Measurements from ENCODE around the gene FCAR.
"Not testable (repeated sequence)": the region's sequence is repeated elsewhere in the genome, so short reads cannot be mapped to it uniquely, and the experiment has no call there.

FCAR gene

GRCh38 chr19:54893406-54893805, 19.4 kb downstream of the FCAR start:
- no peak for DNase-seq (ENCODE audit: low read depth in 3 of 3, low spot score in 1 of 3)

DNA sequence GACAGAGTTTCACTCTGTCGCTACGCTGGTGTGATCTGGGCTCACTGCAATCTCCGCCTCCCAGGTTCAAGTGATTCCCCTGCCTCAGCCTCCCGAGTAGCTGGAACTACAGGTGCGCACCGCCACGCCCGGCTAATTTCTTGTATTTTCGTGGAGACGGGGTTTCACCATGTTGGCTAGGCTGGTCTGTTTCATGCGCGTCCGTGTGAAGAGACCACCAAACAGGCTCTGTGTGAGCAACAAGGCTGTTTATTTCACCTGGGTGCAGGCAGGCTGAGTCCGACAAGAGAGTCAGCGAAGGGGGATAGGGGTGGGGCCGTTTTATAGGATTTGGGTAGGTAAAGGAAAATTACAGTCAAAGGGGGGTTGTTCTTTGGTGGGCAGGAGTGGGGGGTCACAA, 20.1 kb downstream of the FCAR start:
- DNase-seq (ENCODE audit: low read depth in 3 of 3, low spot score in 1 of 3) = not testable (repeated sequence)

DNA sequence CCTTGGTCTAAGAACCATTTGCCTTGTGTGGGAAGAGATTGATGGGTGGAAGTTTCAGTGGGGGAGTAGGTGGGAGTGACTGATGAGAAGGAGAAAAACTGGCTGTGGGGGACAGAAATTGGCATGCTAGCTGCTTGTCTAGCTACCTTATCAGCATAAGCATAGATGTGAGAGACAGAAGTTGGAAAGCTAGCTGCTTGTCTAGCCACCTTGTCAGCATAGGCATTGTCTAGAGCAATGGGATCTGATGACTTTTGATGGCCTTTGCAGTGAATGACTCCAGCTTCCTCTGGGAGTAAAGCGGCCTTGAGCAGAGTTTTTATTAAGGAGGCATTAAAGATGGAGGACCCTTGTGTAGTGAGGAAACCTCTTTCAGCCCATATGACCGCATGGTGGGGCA, 22.0 kb downstream of the FCAR start:
- DNase-seq (ENCODE audit: low read depth in 3 of 3, low spot score in 1 of 3) = no peak

DNA sequence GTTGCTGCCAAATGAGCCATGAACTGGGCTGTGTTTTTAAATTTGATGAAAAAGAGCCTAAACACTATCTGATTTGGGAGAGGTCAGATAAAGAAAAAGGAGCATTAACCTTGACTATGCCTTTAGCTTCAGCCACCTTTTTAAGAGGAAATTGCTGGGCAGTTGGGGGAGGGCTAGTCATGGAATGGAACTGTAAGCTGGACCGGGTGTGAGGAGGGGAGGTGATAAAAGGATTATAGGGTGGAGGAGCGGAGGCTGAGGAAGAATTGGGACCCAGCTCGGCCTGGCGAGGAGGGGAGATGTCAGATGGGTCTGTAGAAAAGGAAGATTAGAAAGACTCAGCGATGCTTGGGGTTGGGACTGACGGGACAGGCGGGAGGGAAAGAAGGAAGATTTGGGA, 24.6 kb downstream of the FCAR start:
- not testable (repeated sequence) for DNase-seq (ENCODE audit: low read depth in 3 of 3, low spot score in 1 of 3)

- DNase-seq (ENCODE audit: low read depth in 3 of 3, low spot score in 1 of 3) = not testable (repeated sequence)
Observed at GRCh38 chr19:54899646-54900045, 25.6 kb downstream of the FCAR start.

DNA sequence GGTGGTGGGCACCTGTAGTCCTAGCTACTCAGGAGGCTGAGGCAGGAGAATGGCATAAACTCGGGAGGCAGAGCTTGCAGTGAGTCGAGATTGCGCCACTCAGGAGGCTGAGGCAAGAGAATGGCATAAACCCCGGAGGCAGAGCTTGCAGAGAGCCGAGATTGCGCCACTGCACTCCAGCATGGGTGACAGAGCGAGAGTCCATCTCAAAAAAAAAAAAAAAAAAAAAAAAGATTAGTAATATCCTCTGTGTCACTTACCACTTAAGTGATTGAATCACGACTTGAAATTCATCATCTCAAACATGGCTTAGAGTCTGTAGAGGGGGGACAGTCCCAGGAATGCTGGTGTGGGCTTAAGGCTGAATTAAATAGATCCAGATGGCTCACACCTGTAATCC, 27.1 kb downstream of the FCAR start:
- DNase-seq (ENCODE audit: low read depth in 3 of 3, low spot score in 1 of 3) = not testable (repeated sequence)

GRCh38 chr19:54902061-54902460, 28.0 kb downstream of the FCAR start:
- no peak for DNase-seq (ENCODE audit: low read depth in 3 of 3, low spot score in 1 of 3)

- DNase-seq (ENCODE audit: low read depth in 3 of 3, low spot score in 1 of 3) = no peak
Observed at GRCh38 chr19:54903303-54903702, 29.3 kb downstream of the FCAR start.

GRCh38 chr19:54904261-54904660, 30.2 kb downstream of the FCAR start:
- not testable (repeated sequence) for DNase-seq (ENCODE audit: low read depth in 3 of 3, low spot score in 1 of 3)

GRCh38 chr19:54905421-54905802, 31.4 kb downstream of the FCAR start:
- no peak for DNase-seq (ENCODE audit: low read depth in 3 of 3, low spot score in 1 of 3)

- no peak for DNase-seq (ENCODE audit: low read depth in 3 of 3, low spot score in 1 of 3)
Observed at GRCh38 chr19:54905803-54906511, 31.9 kb downstream of the FCAR start, which contains the start of gene NCR1. NCR1 (plus strand) TSS chr19:54906148; CDS start chr19:54906188, 40 bp downstream.

- DNase-seq (ENCODE audit: low read depth in 3 of 3, low spot score in 1 of 3) = no peak
Observed at GRCh38 chr19:54906819-54907218, 32.8 kb downstream of the FCAR start.

GRCh38 chr19:54907899-54908298, 33.9 kb downstream of the FCAR start:
- DNase-seq (ENCODE audit: low read depth in 3 of 3, low spot score in 1 of 3) = not testable (repeated sequence)

DNA sequence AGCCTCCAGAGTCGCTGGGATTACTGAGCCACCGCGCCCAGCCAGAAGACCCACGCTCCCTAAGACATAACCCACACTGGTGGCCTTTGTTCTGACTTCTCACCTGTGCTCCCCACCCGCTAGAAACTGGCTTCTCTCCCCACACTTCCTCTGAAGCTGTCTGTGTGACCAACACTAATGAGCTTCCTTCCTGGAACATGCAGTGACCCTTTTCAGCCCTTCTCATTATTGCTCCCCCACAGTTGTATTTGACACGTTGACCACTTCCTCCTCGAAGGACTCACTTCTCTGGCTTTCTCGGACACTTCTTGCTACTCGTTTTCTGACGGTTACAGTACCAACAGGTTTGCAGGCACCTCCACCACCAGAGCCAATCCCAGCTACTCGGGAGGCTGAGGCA, 42.8 kb downstream of the FCAR start:
- DNase-seq (ENCODE audit: low read depth in 3 of 3, low spot score in 1 of 3) = no peak

DNA sequence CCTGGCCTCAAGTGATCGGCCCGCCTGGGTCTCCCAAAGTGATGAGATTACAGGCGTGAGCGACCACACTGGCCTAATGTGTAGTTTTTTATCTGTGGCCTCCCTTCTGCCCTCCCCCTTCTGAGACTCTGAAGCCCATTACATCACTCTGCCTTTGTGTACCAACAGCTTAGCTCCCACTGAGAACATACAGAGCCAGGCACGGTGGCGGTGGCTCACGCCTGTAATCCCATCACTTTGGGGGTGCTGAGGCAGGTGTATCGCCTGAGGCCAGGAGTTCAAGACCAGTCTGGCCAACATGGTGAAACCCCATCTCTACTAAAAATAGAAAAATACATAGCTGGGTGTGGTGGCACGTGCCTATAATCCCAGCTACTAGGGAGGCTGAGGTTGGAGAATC, 44.5 kb downstream of the FCAR start:
- no peak for DNase-seq (ENCODE audit: low read depth in 3 of 3, low spot score in 1 of 3)

- DNase-seq (ENCODE audit: low read depth in 3 of 3, low spot score in 1 of 3) = not testable (repeated sequence)
Observed at GRCh38 chr19:54919646-54920563, 45.9 kb downstream of the FCAR start.

DNA sequence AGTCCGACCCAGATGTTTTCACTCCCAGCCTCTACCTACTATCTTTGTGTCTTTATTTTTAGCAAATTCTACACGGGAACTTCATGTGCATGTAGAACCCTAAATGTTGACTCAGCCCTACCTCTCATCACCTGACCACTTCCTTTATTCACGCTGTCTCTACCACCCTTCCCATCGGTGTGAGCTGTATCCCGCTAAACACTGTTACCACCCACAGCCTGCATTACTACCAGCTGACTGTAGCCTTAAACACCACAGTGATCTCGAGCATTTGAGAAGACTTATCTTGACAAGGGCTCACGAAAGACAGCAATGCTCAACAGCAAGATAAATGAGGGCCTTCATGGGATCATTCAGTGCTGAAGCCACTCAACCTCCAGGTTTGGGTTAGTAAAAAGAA, 47.0 kb downstream of the FCAR start:
- no peak for DNase-seq (ENCODE audit: low read depth in 3 of 3, low spot score in 1 of 3)

GRCh38 chr19:54923276-54923675, 49.2 kb downstream of the FCAR start:
- DNase-seq (ENCODE audit: low read depth in 3 of 3, low spot score in 1 of 3) = no peak

DNA sequence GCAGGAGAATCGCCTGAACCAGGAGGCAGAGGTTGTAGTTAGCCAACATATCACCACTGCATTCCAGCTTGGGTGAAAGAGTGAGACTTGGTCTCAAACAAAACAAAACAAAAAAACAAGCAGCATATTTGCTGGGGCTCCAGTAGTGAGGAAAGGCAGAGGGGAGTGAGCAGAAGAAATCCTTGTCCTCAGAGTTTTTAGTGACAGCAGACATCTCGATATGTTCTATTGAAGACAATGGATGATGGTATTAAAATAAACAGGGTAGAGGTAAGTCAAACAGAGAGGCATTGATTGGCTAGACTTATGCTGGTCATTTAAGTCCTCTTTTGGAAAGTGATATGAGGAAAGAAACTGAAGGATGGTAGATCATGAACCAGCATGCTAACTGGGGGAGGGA, 54.3 kb downstream of the FCAR start:
- DNase-seq (ENCODE audit: low read depth in 3 of 3, low spot score in 1 of 3) = no peak

- DNase-seq (ENCODE audit: low read depth in 3 of 3, low spot score in 1 of 3) = no peak
Observed at GRCh38 chr19:54937926-54938325, 63.9 kb downstream of the FCAR start.

DNA sequence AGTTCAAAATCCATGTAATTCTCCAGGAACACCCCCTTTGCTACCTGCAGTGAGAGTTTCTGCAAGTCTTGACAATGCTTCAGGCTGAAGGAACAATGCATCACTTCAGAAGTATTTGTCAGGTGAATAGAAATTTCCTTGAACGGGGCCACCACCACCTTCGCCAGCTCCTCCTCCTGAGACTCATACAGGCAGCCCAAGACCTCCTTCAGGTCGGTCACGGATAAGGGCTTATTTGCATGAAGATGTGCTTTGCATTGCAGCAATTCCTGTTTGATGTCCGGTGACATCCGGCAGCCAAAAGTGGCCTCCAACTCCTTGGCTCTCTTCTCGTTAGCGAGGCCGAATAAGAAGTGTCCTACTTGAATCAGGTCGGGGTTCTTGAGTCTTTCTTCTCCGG, 64.9 kb downstream of the FCAR start:
- no peak for DNase-seq (ENCODE audit: low read depth in 3 of 3, low spot score in 1 of 3)

DNA sequence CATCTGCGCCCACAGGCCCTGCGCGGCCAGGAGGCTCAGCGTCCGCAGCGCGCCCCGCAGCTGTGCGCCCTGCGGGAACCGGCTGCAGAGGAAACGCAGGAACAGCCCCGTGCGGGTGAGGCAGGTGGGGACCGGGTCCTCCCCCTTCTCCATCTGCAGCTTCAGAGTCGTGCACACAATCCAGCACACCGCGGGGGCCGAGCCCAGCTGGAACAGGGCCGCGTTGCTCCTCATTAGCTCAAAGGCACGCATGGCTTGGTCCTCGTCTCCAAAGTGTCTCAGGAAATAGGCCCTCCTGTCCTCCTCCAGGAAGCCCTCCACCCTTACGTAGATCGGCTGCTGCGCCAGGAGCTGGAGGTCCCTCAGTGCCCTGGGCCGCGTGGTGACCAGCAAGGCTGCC, 65.5 kb downstream of the FCAR start:
- not testable (repeated sequence) for DNase-seq (ENCODE audit: low read depth in 3 of 3, low spot score in 1 of 3)

Data from stimulated activated CD4-positive, alpha-beta T cell treated with anti-CD3 and anti-CD28 coated beads, TNF-alpha, amount 100 ng/mL, for 1 hour (primary cell).